HG03025 (cell line): ENCODE data around the gene PTF1A.

Source experiments
- ATAC-seq: cut with Tn5 transposase; IDR thresholded peaks from one replicate; pipeline ENCODE4 v1.9.1; 2021; ENCODE audit warnings: mild to moderate bottlenecking, moderate library complexity; ENCODE audit not compliant: unreplicated experiment, low FRiP score

The PTF1A gene

GRCh38 chr10:23186178-23186577 is 5.9 kb upstream of the PTF1A start:
- ATAC-seq: no peak

- no peak for ATAC-seq
Observed at GRCh38 chr10:23186697-23187096, 5.4 kb upstream of the PTF1A start.

- ATAC-seq: no peak
Observed at GRCh38 chr10:23187155-23187554, 5.0 kb upstream of the PTF1A start.

- ATAC-seq: no peak
Observed at GRCh38 chr10:23189024-23189423, 3.1 kb upstream of the PTF1A start.

- ATAC-seq: no peak
Observed at GRCh38 chr10:23190872-23191763, 994 bp upstream of the PTF1A start.

- no peak for ATAC-seq
Observed at GRCh38 chr10:23192712-23193434, 761 bp downstream of the PTF1A start.

GRCh38 chr10:23193435-23194074 is 1.4 kb downstream of the PTF1A start:
- ATAC-seq: no peak

GRCh38 chr10:23194471-23194965 is 2.4 kb downstream of the PTF1A start:
- no peak for ATAC-seq

- ATAC-seq: no peak
Observed at GRCh38 chr10:23194966-23195845, 3.1 kb downstream of the PTF1A start.

- no peak for ATAC-seq
Observed at GRCh38 chr10:23195846-23196600, 3.9 kb downstream of the PTF1A start.

- no peak for ATAC-seq
Observed at GRCh38 chr10:23196915-23197314, 4.8 kb downstream of the PTF1A start.

- no peak for ATAC-seq
Observed at GRCh38 chr10:23197416-23197861, 5.3 kb downstream of the PTF1A start.

GRCh38 chr10:23198610-23198939 is 6.5 kb downstream of the PTF1A start:
- ATAC-seq: no peak

- ATAC-seq: no peak
Observed at GRCh38 chr10:23198940-23199767, 7.0 kb downstream of the PTF1A start.

- no peak for ATAC-seq
Observed at GRCh38 chr10:23199768-23200511, 7.8 kb downstream of the PTF1A start.

GRCh38 chr10:23200586-23200985 is 8.5 kb downstream of the PTF1A start:
- ATAC-seq: no peak

- ATAC-seq: no peak
Observed at GRCh38 chr10:23200997-23201652, 9.0 kb downstream of the PTF1A start.
